ENCODE data around the gene USP5.

Gene USP5

DNA sequence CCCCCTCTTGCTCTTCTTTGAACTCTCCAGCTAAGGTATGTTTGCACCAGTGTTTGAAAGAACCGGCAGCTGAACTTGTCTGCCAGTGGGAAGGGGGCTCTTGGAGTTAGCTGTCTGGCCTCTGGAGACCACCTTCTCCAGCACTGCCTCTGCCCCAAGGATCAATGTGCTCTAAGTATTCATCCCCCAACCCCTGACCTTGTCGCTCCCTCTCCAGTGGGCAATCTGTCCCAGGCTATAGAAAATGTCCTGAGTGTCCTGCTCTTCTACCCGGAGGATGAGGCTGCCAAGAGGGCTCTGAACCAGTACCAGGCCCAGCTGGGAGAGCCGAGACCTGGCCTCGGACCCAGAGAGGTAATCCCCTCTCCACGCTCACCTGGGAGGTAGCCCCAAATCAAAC, 21.0 kb upstream of the USP5 start:
- no peak overlapping the region for H3K27ac ChIP-seq
- TF ChIP-seq ZFX (IDR thresholded peaks at IDR 0.05) = no peak
- TF ChIP-seq, protein P1, sequence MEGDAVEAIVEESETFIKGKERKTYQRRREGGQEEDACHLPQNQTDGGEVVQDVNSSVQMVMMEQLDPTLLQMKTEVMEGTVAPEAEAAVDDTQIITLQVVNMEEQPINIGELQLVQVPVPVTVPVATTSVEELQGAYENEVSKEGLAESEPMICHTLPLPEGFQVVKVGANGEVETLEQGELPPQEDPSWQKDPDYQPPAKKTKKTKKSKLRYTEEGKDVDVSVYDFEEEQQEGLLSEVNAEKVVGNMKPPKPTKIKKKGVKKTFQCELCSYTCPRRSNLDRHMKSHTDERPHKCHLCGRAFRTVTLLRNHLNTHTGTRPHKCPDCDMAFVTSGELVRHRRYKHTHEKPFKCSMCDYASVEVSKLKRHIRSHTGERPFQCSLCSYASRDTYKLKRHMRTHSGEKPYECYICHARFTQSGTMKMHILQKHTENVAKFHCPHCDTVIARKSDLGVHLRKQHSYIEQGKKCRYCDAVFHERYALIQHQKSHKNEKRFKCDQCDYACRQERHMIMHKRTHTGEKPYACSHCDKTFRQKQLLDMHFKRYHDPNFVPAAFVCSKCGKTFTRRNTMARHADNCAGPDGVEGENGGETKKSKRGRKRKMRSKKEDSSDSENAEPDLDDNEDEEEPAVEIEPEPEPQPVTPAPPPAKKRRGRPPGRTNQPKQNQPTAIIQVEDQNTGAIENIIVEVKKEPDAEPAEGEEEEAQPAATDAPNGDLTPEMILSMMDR (conservative IDR thresholded peaks at IDR 0.05) = no peak

DNA sequence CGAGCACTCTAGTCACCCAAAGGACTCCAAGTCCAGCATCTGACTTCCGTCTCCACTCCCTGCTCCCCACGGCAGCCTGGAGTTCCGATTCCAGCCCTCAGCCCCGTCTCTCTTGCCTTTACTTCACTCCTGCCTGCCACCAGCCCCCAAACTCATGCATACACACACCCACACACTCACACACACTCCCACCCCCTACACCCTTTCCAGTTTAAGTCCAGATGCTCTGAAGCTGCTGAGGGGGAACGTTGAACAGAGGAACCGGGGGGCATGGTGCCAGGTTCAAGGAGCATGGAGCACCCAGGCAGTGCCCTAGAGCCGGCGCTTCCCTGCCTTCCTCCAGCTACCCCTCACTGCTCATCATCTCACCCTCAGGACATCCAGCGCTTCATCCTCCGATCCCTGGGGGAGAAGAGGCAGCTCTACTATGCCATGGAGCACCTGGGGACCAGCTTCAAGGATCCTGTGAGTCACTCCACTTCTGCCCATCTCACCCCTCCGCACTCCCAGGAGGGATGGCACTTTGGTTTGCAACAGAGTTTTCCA, 20.4 kb upstream of the USP5 start:
- TF ChIP-seq, protein P1 (conservative IDR thresholded peaks at IDR 0.05) = no peak
- TF ChIP-seq ZFX (IDR thresholded peaks at IDR 0.05) = no peak
- H3K27ac ChIP-seq = no peak overlapping the region

GRCh38 chr12:6832125-6832524, 19.8 kb upstream of the USP5 start:
- TF ChIP-seq, protein P1 (conservative IDR thresholded peaks at IDR 0.05) = no peak
- no peak for TF ChIP-seq ZFX (IDR thresholded peaks at IDR 0.05)

GRCh38 chr12:6833189-6833890, 18.6 kb upstream of the USP5 start:
- no peak overlapping the region for H3K27ac ChIP-seq
- no peak for TF ChIP-seq ZFX (IDR thresholded peaks at IDR 0.05)
- TF ChIP-seq, protein P1 (conservative IDR thresholded peaks at IDR 0.05) = no peak

More at GRCh38 chr12:6832125-6832524, 19.8 kb upstream of the USP5 start:
- no peak overlapping the region for H3K27ac ChIP-seq

DNA sequence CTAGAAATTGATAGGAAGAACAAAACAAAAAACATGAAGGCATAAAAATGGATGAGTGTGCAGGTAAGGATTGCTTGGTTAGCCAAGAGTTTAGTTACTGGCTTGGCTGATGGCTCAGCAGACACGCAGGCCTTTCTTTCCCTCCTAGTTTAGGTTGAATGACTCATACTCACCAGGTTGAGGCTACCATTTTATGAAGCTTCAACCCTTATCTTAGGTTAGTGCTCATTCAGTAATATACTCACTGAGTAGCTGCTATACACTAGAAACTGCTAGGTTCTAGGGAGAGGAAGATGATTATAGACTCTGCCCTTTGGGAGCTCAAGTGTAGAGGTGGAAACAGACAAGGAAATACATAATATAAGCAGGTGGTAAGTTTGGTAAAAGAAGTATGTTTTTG, 17.7 kb upstream of the USP5 start:
- TF ChIP-seq ZFX (IDR thresholded peaks at IDR 0.05) = no peak
- TF ChIP-seq, protein P1 (conservative IDR thresholded peaks at IDR 0.05) = no peak

GRCh38 chr12:6834873-6835272, 17.1 kb upstream of the USP5 start:
- TF ChIP-seq ZFX (IDR thresholded peaks at IDR 0.05) = no peak
- TF ChIP-seq, protein P1 (conservative IDR thresholded peaks at IDR 0.05) = no peak

More for the DNA sequence above, 17.7 kb upstream of the USP5 start:
- H3K27ac ChIP-seq = no peak overlapping the region

GRCh38 chr12:6836851-6837250, 15.1 kb upstream of the USP5 start:
- TF ChIP-seq, protein P1 (conservative IDR thresholded peaks at IDR 0.05) = no peak
- no peak for TF ChIP-seq ZFX (IDR thresholded peaks at IDR 0.05)
- no peak overlapping the region for H3K27ac ChIP-seq

More at GRCh38 chr12:6834873-6835272, 17.1 kb upstream of the USP5 start:
- no peak overlapping the region for H3K27ac ChIP-seq

Measured in C4-2B (cell line).